Spleen (tissue), 11 donors: ENCODE results near the gene PFDN6. TPM values are rescaled to one million over a fixed set of nuclear protein-coding genes. Genes with fewer than 3 reads are reported as not detected.

Source experiments
- DNase-seq: peaks from one replicate; pipeline ENCODE4 v3.0.0-alpha.2; 2020
- H3K27ac ChIP-seq, 8 donors: fragments of 200-600 bp; sonication (generic) in 7 of 8; 1 replicate in 4 of 8; 2 replicates in 4 of 8; pipeline versions ENCODE4 v1.5.0 to v1.8.0; 2016 to 2021; ENCODE audit warnings: inconsistent platforms in 4 of 8, mild to moderate bottlenecking in 4 of 8, moderate library complexity in 1 of 8
- H3K27me3 ChIP-seq, 7 donors: fragments of 200-600 bp; sonication (generic) in 6 of 7; replicated peaks in 1 of 7; 1 replicate in 4 of 7; 2 replicates in 3 of 7; pipeline versions ENCODE4 v1.5.0 to v1.8.0; 2016 to 2021; ENCODE audit warnings: inconsistent platforms in 3 of 7, mild to moderate bottlenecking in 1 of 7
- H3K36me3 ChIP-seq, 6 donors: fragments of 200-600 bp; sonication (generic) in 5 of 6; 1 replicate in 4 of 6; 2 replicates in 2 of 6; pipeline versions ENCODE4 v1.5.0 to v1.8.0; 2016 to 2021; ENCODE audit warnings: inconsistent platforms in 2 of 6
- H3K4me1 ChIP-seq, 6 donors: fragments of 200-600 bp; sonication (generic) in 5 of 6; 1 replicate in 3 of 6; 2 replicates in 3 of 6; pipeline versions ENCODE4 v1.5.0 to v1.8.0; 2016 to 2021; ENCODE audit warnings: inconsistent platforms in 3 of 6
- H3K4me3 ChIP-seq, 8 donors: fragments of 200-600 bp; sonication (generic) in 7 of 8; 1 replicate in 4 of 8; 2 replicates in 4 of 8; pipeline versions ENCODE4 v1.5.0 to v1.8.0; 2016 to 2021; ENCODE audit warnings: inconsistent platforms in 4 of 8, mild to moderate bottlenecking in 4 of 8, moderate library complexity in 2 of 8
- H3K9me3 ChIP-seq, 8 donors: fragments of 200-600 bp; sonication (generic) in 7 of 8; 1 replicate in 4 of 8; 2 replicates in 4 of 8; pipeline versions ENCODE4 v1.5.0 to v1.8.0; 2016 to 2021; ENCODE audit warnings: inconsistent platforms in 4 of 8
- CTCF ChIP-seq, 11 experiments: fragments of 200-600 bp in 7 of 11; fragments of 450-650 bp in 4 of 11; sonication (generic) in 4 of 11; IDR thresholded peaks in 8 of 11; conservative IDR thresholded peaks in 3 of 11; 1 replicate in 7 of 11; 2 replicates in 4 of 11; pipeline versions ENCODE4 v1.4.0 to v1.8.0; 2016 to 2021; ENCODE audit warnings: antibody characterized with exemption in 11 of 11, inconsistent platforms in 4 of 11, mild to moderate bottlenecking in 1 of 11
- POLR2A ChIP-seq, 3 donors: fragments of 450-650 bp; IDR thresholded peaks; one replicate each; pipeline ENCODE4 v1.5.1; 2017; ENCODE audit warnings: antibody characterized with exemption in 3 of 3, mild to moderate bottlenecking in 1 of 3
- POLR2AphosphoS5 ChIP-seq, 3 donors: sonication (generic); formaldehyde crosslinking; IDR thresholded peaks; one replicate each; pipeline ENCODE4 v1.5.1; 2017; ENCODE audit warnings: antibody characterized with exemption in 3 of 3
- WGBS, 5 donors: extraction: QIAGEN DNeasy Blood & Tissue Kit in 3 of 5; methylation state at CpG; one replicate each; pipeline versions ENCODE4 v1.1.5 to v1.1.7; 2013 to 2018; 5-methylcytosine and 5-hydroxymethylcytosine counted together
- intact Hi-C: fragments of 100-400 bp; cut with DNase I; formaldehyde crosslinking; loops from one replicate; pipeline ENCODE4 v1.15.0; 2023; ENCODE audit warnings: low total_unique reads
- polyA plus RNA-seq, 3 donors: library from polyadenylated mRNA; stranded (reverse); fragments of 200-250 nt; gene quantifications; one replicate each; pipeline ENCODE4 v1.2.1, GENCODE V29; 2013
- total RNA-seq, 7 donors: library from RNA; depleted of rRNA in 3 of 7; stranded (reverse); fragments of >200 nt in 3 of 7; fragmentation: NEBNext Ultra II Directional in 4 of 7; extraction: Animal tissue kit (Norgen Biotek cat#: 25700) in 4 of 7; gene quantifications; one replicate each; pipeline versions ENCODE4 v1.1.0 to v1.2.1, GENCODE V29; 2016 to 2021
- donor health status: healthy with polysubstance abuse.
- donor health status: DM: no; HTN: no; CAD: no; lungs with moderate emphysema.
- donor health status: DM: no; HTN: no; CAD: no.
- donor health status: Bipolar disorder and iron deficiency.
- donor health status: healthy.
- donor health status: DM: no; HTN: no; CAD: no.
- donor health status: DM: yes; HTN: yes; CAD: no.

Gene PFDN6
- total and polyA plus RNA-seq, 10 donors, result 11.3 to 169 (median 32.7) TPM

GRCh38 chr6:33288141-33288920 lies 1.1 kb upstream of the PFDN6 start:
- WGBS, 5 donors, result 9 to 13% (median 10%) methylated on average over 18 to 21 of the region's 21 CpGs
- no peak for DNase-seq
- H3K36me3 ChIP-seq, result peaks cover 4 to 77% (median 60%) of the 10 kb centered on the region in 6 donors

GRCh38 chr6:33289784-33290315 lies 449 bp downstream of the PFDN6 start:
- intact Hi-C loops, result no loop called here
- Histone ChIP-seq H3K4me1 (peaks cover 15 to 60% (median 36%) of the 10 kb centered on the region in 6 donors), H3K27me3 (no peaks in the 10 kb centered on the region), H3K36me3 (peaks cover 4 to 77% (median 63%) of the 10 kb centered on the region in 6 donors), H3K9me3 (no peaks in the 10 kb centered on the region), H3K4me3 (peak overlapping the region; percentile 66 to 86 (median 83)), H3K27ac (peak overlapping the region; percentile 76 to 94 (median 88))
- no peak for DNase-seq
- 4 to 7% (median 5%) methylated on average over 14 of the region's 14 CpGs for WGBS, 5 donors
- TF ChIP-seq POLR2A (IDR thresholded peaks at IDR 0.05) (no peak), POLR2AphosphoS5 (IDR thresholded peaks at IDR 0.05) (peak in 1 of 3 donors; percentile 21)

More at GRCh38 chr6:33288141-33288920, 1.1 kb upstream of the PFDN6 start:
- H3K9me3 ChIP-seq, result no peaks in the 10 kb centered on the region
- intact Hi-C loops, result no loop called here
- no peaks in the 10 kb centered on the region for H3K27me3 ChIP-seq
- peaks cover 15 to 54% (median 33%) of the 10 kb centered on the region in 6 donors for H3K4me1 ChIP-seq
- peak overlapping the region; percentile 76 to 94 (median 88) for H3K27ac ChIP-seq
- TF ChIP-seq CTCF (IDR thresholded peaks at IDR 0.05 in 8 of 11, conservative IDR thresholded peaks at IDR 0.05 in 3 of 11) (no peak), POLR2A (IDR thresholded peaks at IDR 0.05) (no peak), POLR2AphosphoS5 (IDR thresholded peaks at IDR 0.05) (no peak)
- peak overlapping the region; percentile 66 to 86 (median 83) for H3K4me3 ChIP-seq

GRCh38 chr6:33290459-33290858 lies 1.1 kb downstream of the PFDN6 start:
- Histone ChIP-seq H3K36me3 (peaks cover 4 to 77% (median 64%) of the 10 kb centered on the region in 6 donors), H3K27ac (peak overlapping the region in 4 of 8 donors; percentile 87 to 94 (median 88)), H3K27me3 (no peaks in the 10 kb centered on the region), H3K4me1 (peaks cover 15 to 66% (median 39%) of the 10 kb centered on the region in 6 donors), H3K9me3 (no peaks in the 10 kb centered on the region), H3K4me3 (peak overlapping the region in 5 of 8 donors; percentile 66 to 86 (median 83))
- intact Hi-C loops, result no loop called here
- WGBS, 5 donors, result 69 to 81% (median 74%) methylated on average over 7 of the region's 7 CpGs
- DNase-seq, result no peak
- TF ChIP-seq CTCF (IDR thresholded peaks at IDR 0.05 in 8 of 11, conservative IDR thresholded peaks at IDR 0.05 in 3 of 11), result no peak
- peak in 2 of 3 donors; percentile 34 to 43 for TF ChIP-seq POLR2AphosphoS5 (IDR thresholded peaks at IDR 0.05)
- TF ChIP-seq POLR2A (IDR thresholded peaks at IDR 0.05), result no peak

- Histone ChIP-seq H3K9me3 (no peaks in the 10 kb centered on the region), H3K4me3 (no peak overlapping the region), H3K4me1 (peaks cover 17 to 77% (median 50%) of the 10 kb centered on the region in 6 donors), H3K27me3 (no peaks in the 10 kb centered on the region), H3K36me3 (peaks cover 4 to 71% (median 58%) of the 10 kb centered on the region in 6 donors), H3K27ac (no peak overlapping the region)
- 89 to 93% (median 90%) methylated on average over 16 of the region's 16 CpGs for WGBS, 5 donors
- TF ChIP-seq POLR2AphosphoS5 (IDR thresholded peaks at IDR 0.05) (peak in 2 of 3 donors; percentile 37 to 56), CTCF (IDR thresholded peaks at IDR 0.05 in 8 of 11, conservative IDR thresholded peaks at IDR 0.05 in 3 of 11) (no peak), POLR2A (IDR thresholded peaks at IDR 0.05) (no peak)
- DNase-seq, result no peak
- intact Hi-C loops, result no loop called here
Observed at GRCh38 chr6:33292996-33293682, 3.7 kb downstream of the PFDN6 start.
